MM.1S (cell line): ENCODE data around the gene LINGO1.

Source experiments
- CTCF ChIP-seq: fragments of 300-600 bp; sonication (generic); IDR thresholded peaks from 2 replicates; pipeline ENCODE4 v1.5.1; 2016; ENCODE audit warnings: antibody characterized with exemption, low read length, mixed read lengths
- EZH2 ChIP-seq: fragments of 300-600 bp; sonication (generic); optimal IDR thresholded peaks from 2 replicates; pipeline ENCODE3; 2017; ENCODE audit warnings: low read depth, mild to moderate bottlenecking, antibody characterized with exemption, low read length, mixed read lengths
- EZH2phosphoT487 ChIP-seq: fragments of 300-600 bp; sonication (generic); IDR thresholded peaks from 2 replicates; pipeline ENCODE4 v1.6.1; 2018; ENCODE audit warnings: antibody characterized with exemption, low read length

GRCh38 chr15:77664428-77664827 lies 31.7 kb upstream of the LINGO1 start:
- TF ChIP-seq EZH2, result no peak
- TF ChIP-seq CTCF, result no peak
- no peak for TF ChIP-seq EZH2phosphoT487
